Left lung (tissue), 10 donors: Measurements from ENCODE around the gene TALDO1. TPM values are rescaled to one million over a fixed set of nuclear protein-coding genes. Genes with fewer than 3 reads are reported as not detected.

Experiments
- ATAC-seq: fragments of 200-7000 bp; cut with Tn5 transposase; one replicate; pipeline ENCODE4 v1.9.1; 2020; ENCODE audit warnings: moderate library complexity
- DNase-seq, 4 donors: peaks; one replicate each; pipeline ENCODE4 v3.0.0-alpha.2; 2013 to 2020
- H3K27ac ChIP-seq, 2 donors: fragments of 200-600 bp; sonication (generic) in 1 of 2; one replicate each; pipeline versions ENCODE4 v1.5.0 to v1.8.0; 2020 to 2021
- H3K27me3 ChIP-seq, 2 donors: fragments of 200-600 bp; sonication (generic) in 1 of 2; one replicate each; pipeline versions ENCODE4 v1.5.0 to v1.8.0; 2020 to 2021
- H3K36me3 ChIP-seq, 2 donors: fragments of 200-600 bp; sonication (generic) in 1 of 2; one replicate each; pipeline versions ENCODE4 v1.5.0 to v1.8.0; 2020 to 2021
- H3K4me1 ChIP-seq, 2 donors: fragments of 200-600 bp; one replicate each; pipeline ENCODE4 v1.8.0; 2021
- H3K4me3 ChIP-seq, 2 donors: fragments of 200-600 bp; sonication (generic) in 1 of 2; one replicate each; pipeline versions ENCODE4 v1.5.0 to v1.8.0; 2020 to 2021; ENCODE audit warnings: mild to moderate bottlenecking in 1 of 2
- H3K9me3 ChIP-seq, 2 donors: fragments of 200-600 bp; sonication (generic) in 1 of 2; one replicate each; pipeline versions ENCODE4 v1.5.0 to v1.8.0; 2020 to 2021
- intact Hi-C, 2 donors: fragments of 100-400 bp; cut with DNase I; formaldehyde crosslinking; loops; one replicate each; pipeline versions ENCODE4 v1.11.2 to v1.14.2; 2022
- polyA plus RNA-seq, 6 donors: library from polyadenylated mRNA; unstranded; fragments of 120-200 nt; gene quantifications; one replicate each; pipeline ENCODE4 v1.2.1, GENCODE V29; 2013; ENCODE audit not compliant: insufficient read length in 6 of 6
- total RNA-seq, 2 donors: library from RNA; stranded (reverse); fragmentation: NEBNext Ultra II Directional; extraction: Animal tissue kit (Norgen Biotek cat#: 25700); gene quantifications; one replicate each; pipeline ENCODE4 v1.2.1, GENCODE V29; 2021
- TF ChIP-seq, protein P1 (sequence below), 2 donors: fragments of 200-600 bp; sonication (generic) in 1 of 2; IDR thresholded peaks; one replicate each; pipeline versions ENCODE4 v1.5.0 to v1.8.0; 2021; ENCODE audit warnings: antibody characterized with exemption in 2 of 2
- donor health status: DM: no; HTN: yes; CAD: no.
- donor health status: DM: no; HTN: no; CAD: no.

The TALDO1 gene
- total and polyA plus RNA-seq, 8 donors, result 100 to 322 (median 119) TPM

DNA sequence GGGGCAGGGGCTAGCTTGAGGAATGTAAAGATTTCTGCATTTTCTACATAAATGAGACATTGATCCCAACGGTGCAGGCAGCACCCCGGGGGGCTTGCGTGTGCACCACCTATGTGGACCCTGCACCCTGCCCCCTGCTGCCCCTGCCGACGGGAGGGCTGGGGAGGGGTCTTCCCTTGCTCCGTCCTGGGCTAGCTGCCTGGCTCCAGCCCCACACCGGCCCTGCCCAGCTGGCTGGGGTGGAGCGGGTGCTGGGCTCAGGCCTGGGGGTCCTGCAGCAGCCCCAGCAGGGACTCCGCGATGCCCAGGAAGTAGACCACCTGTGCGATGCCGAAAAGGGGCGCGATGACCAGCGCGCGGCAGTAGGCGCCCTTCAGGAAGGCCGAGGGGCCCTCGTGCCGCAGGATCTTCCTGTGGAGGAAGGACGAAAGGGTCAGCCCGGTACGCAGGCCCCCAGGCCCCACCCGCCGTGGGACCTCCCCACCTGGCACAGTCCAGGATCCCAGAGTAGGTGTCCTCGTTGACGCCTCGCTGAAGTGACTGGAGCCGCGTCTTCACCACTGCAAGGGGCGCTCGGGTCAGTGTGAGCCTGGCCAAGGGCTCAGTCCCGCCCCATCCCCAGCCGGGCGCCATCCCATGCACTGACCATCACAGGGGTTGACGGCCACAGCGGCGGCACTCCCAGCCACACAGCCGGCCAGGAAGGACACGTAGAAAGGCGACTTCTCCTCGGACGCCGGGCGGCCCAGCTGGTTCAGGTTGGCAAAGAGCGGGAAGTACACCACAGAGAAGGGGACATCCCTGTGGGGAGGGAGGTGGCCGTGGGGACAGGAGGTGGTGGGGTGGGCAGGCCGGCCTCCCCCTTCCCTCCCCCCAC, 44.6 kb downstream of the TALDO1 start:
- H3K9me3 ChIP-seq, result no peaks in the 10 kb centered on the region
- no peak overlapping the region for H3K27ac ChIP-seq
- no peak overlapping the region for H3K4me3 ChIP-seq
- ATAC-seq (no peak), DNase-seq (peak in 1 of 4 donors; percentile 75)
- TF ChIP-seq, protein P1, sequence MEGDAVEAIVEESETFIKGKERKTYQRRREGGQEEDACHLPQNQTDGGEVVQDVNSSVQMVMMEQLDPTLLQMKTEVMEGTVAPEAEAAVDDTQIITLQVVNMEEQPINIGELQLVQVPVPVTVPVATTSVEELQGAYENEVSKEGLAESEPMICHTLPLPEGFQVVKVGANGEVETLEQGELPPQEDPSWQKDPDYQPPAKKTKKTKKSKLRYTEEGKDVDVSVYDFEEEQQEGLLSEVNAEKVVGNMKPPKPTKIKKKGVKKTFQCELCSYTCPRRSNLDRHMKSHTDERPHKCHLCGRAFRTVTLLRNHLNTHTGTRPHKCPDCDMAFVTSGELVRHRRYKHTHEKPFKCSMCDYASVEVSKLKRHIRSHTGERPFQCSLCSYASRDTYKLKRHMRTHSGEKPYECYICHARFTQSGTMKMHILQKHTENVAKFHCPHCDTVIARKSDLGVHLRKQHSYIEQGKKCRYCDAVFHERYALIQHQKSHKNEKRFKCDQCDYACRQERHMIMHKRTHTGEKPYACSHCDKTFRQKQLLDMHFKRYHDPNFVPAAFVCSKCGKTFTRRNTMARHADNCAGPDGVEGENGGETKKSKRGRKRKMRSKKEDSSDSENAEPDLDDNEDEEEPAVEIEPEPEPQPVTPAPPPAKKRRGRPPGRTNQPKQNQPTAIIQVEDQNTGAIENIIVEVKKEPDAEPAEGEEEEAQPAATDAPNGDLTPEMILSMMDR (IDR thresholded peaks at IDR 0.05), result no peak
- intact Hi-C loops, result no loop called here
- peaks cover 0 to 37% of the 10 kb centered on the region in 2 donors for H3K36me3 ChIP-seq
- H3K4me1 ChIP-seq, result peaks cover 17 to 26% of the 10 kb centered on the region in 2 donors
- peaks cover 0 to 31% of the 10 kb centered on the region in 2 donors for H3K27me3 ChIP-seq

DNA sequence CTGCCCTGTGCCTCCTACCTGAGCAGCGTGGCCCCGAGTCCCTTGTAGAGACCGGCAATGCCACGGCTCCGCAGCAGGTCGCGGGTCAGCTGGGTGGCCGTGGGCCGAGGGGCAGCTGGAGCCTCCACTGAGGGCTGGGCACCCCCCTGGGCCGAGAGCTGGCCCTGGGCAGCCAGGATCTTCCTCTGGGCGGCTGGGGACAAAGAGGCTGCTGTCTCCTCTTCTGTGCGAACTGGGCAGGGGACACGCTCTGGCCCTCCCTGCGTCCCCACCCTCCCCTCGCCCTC, 45.2 kb downstream of the TALDO1 start:
- DNase-seq, result no peak
- no peak for ATAC-seq
- Histone ChIP-seq H3K9me3 (no peaks in the 10 kb centered on the region), H3K27me3 (peaks cover 0 to 30% of the 10 kb centered on the region in 2 donors), H3K4me3 (no peak overlapping the region), H3K27ac (no peak overlapping the region), H3K4me1 (peaks cover 20 to 32% of the 10 kb centered on the region in 2 donors), H3K36me3 (peaks cover 0 to 37% of the 10 kb centered on the region in 2 donors)
- intact Hi-C loops, result no loop called here
- TF ChIP-seq, protein P1 (IDR thresholded peaks at IDR 0.05), result no peak

DNA sequence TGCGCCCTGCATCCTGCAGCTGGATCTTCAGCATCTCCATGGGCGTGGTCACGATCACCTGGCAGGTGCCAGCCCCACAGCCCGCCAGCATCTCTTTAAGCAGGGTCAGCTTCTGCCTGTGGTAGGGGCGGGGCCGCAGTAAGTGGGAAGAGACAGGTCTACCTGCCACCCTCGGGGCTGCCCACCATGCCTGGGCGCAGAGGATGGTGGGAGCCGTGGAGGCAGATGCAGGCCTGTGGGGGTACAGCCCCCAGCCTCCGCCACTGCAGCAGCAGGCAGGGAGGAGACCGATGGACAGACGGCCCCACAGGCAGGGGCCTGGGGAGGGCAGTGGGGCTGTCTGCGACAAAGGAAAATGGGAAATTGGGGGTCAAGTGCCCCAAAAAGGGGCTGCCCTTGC, 45.6 kb downstream of the TALDO1 start:
- ATAC-seq, result no peak
- TF ChIP-seq, protein P1 (IDR thresholded peaks at IDR 0.05), result no peak
- Histone ChIP-seq H3K4me1 (peaks cover 20 to 34% of the 10 kb centered on the region in 2 donors), H3K9me3 (no peaks in the 10 kb centered on the region), H3K27ac (no peak overlapping the region), H3K36me3 (peaks cover 0 to 37% of the 10 kb centered on the region in 2 donors), H3K27me3 (peaks cover 0 to 26% of the 10 kb centered on the region in 2 donors), H3K4me3 (no peak overlapping the region)
- no peak for DNase-seq
- intact Hi-C loops, result no loop called here

DNA sequence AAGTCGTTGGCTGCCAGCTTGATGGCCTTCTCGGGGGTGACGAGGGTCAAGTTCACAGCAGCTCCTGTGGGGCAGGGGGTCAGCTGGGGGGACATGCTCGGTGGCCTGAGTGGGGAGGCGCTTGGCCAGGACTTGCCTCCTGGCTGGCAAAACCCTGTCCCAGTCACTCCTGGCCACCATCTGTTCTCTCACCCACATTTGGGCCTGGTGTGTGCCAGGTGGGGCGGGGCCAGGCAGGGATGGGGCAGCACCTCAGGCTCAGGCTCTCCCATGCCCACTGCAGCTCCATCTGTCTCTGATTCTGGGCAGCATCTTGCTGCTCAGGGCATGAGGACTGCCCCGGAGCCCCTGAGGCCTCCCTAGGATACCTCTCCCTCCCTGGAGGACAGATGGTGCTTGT, 46.3 kb downstream of the TALDO1 start:
- peaks cover 0 to 19% of the 10 kb centered on the region in 2 donors for H3K27me3 ChIP-seq

More for the DNA sequence above, 46.3 kb downstream of the TALDO1 start:
- DNase-seq, result no peak
- Histone ChIP-seq H3K4me1 (peaks cover 20 to 38% of the 10 kb centered on the region in 2 donors), H3K9me3 (no peaks in the 10 kb centered on the region), H3K4me3 (no peak overlapping the region), H3K36me3 (peaks cover 0 to 37% of the 10 kb centered on the region in 2 donors), H3K27ac (no peak overlapping the region)
- ATAC-seq, result no peak
- TF ChIP-seq, protein P1 (IDR thresholded peaks at IDR 0.05), result no peak
- intact Hi-C loops, result no loop called here
